ENCODE data around the gene PLEKHM1. TPM values are rescaled to one million over a fixed set of nuclear protein-coding genes. Genes with fewer than 3 reads are reported as not detected.

PLEKHM1 gene
- total and polyA plus RNA-seq, 2 of the 13 experiments (the other 11 are each of a cell fraction or from before 2014, with no cell fraction given), result 7.6 to 13.5 TPM

DNA sequence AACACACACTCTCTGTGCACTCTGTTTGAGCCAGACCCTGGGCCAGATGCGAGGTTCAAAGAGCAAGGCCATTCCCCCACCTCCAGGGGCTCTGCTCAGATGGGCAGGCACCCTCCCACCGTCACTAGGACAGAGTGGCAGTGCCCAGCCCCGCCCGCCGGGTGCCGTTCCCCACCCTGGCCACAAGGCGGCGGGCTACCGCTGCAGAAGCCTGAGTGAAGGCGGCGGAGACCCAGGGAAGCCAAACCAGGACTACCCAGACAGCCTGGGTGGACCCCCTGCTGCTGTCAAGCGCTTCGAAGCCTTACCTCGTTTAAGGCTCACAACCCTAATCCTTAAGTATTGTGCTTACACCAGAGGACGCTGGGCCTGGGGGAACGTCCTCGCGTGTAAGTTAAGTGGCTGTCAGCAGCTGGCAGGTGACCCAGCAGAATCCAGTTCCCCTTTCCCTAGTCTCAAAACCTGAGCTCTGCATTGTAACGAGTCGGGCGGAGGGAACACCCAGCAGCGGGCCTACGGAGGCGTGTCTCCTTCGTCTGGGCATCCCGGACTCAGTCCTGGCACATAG is 62.4 kb downstream of the PLEKHM1 start (continued):
- no peak for TF ChIP-seq ZZZ3 (CRISPR knock-in tag; IDR thresholded peaks at IDR 0.05; ENCODE audit: borderline replicate concordance)
- TF ChIP-seq POLR2AphosphoS5 (IDR thresholded peaks at IDR 0.05; ENCODE audit: low read depth, low read length), result no peak
- no peak for TF ChIP-seq SNRNP70 (IDR thresholded peaks at IDR 0.05; ENCODE audit: low read depth, low read length)
- no peak for TF ChIP-seq SIN3B (IDR thresholded peaks at IDR 0.05; ENCODE audit: low read length)
- TF ChIP-seq, protein P1, sequence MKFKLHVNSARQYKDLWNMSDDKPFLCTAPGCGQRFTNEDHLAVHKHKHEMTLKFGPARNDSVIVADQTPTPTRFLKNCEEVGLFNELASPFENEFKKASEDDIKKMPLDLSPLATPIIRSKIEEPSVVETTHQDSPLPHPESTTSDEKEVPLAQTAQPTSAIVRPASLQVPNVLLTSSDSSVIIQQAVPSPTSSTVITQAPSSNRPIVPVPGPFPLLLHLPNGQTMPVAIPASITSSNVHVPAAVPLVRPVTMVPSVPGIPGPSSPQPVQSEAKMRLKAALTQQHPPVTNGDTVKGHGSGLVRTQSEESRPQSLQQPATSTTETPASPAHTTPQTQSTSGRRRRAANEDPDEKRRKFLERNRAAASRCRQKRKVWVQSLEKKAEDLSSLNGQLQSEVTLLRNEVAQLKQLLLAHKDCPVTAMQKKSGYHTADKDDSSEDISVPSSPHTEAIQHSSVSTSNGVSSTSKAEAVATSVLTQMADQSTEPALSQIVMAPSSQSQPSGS (CRISPR knock-in tag; IDR thresholded peaks at IDR 0.05), result 0 out of 2 replicates have a peak, but pooled peaks have one; percentile 26
- peak; percentile 30; the same call in 1 of the 2 replicates for TF ChIP-seq ZSCAN31 (CRISPR knock-in tag; IDR thresholded peaks at IDR 0.05; ENCODE audit: low read depth)
- peak; percentile 75 for TF ChIP-seq ZBTB33 (CRISPR knock-in tag; IDR thresholded peaks at IDR 0.05)
- no peak for TF ChIP-seq PTBP1 (IDR thresholded peaks at IDR 0.05; ENCODE audit: low read depth, low read length, poor library complexity, severe bottlenecking)
- peak; percentile 28; the same call in 1 of the 2 replicates for TF ChIP-seq PHF8 (CRISPR knock-in tag; IDR thresholded peaks at IDR 0.05)
- TF ChIP-seq ZNF678 (CRISPR knock-in tag; IDR thresholded peaks at IDR 0.05), result no peak
- TF ChIP-seq, protein P2, sequence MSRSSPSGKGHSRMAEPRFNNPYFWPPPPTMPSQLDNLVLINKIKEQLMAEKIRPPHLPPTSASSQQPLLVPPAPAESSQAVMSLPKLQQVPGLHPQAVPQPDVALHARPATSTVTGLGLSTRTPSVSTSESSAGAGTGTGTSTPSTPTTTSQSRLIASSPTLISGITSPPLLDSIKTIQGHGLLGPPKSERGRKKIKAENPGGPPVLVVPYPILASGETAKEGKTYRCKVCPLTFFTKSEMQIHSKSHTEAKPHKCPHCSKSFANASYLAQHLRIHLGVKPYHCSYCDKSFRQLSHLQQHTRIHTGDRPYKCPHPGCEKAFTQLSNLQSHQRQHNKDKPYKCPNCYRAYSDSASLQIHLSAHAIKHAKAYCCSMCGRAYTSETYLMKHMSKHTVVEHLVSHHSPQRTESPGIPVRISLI (CRISPR knock-in tag; IDR thresholded peaks at IDR 0.05; ENCODE audit: borderline replicate concordance), result no peak
- TF ChIP-seq ZNF12 (CRISPR knock-in tag; IDR thresholded peaks at IDR 0.05), result no peak
- TF ChIP-seq POGZ (CRISPR knock-in tag; IDR thresholded peaks at IDR 0.05), result peak; percentile 56; the same call in 1 of the 2 replicates
- TF ChIP-seq RBM39 (IDR thresholded peaks at IDR 0.05; ENCODE audit: low read depth, low read length, poor library complexity, severe bottlenecking), result no peak
- no peak for TF ChIP-seq EHMT2 (IDR thresholded peaks at IDR 0.05; ENCODE audit: borderline replicate concordance, low read depth, low read length)
- 0 out of 2 replicates have a peak, but pooled peaks have one; percentile 53 for TF ChIP-seq ZMYM2 (CRISPR knock-in tag; IDR thresholded peaks at IDR 0.05)
- TF ChIP-seq, protein P3, sequence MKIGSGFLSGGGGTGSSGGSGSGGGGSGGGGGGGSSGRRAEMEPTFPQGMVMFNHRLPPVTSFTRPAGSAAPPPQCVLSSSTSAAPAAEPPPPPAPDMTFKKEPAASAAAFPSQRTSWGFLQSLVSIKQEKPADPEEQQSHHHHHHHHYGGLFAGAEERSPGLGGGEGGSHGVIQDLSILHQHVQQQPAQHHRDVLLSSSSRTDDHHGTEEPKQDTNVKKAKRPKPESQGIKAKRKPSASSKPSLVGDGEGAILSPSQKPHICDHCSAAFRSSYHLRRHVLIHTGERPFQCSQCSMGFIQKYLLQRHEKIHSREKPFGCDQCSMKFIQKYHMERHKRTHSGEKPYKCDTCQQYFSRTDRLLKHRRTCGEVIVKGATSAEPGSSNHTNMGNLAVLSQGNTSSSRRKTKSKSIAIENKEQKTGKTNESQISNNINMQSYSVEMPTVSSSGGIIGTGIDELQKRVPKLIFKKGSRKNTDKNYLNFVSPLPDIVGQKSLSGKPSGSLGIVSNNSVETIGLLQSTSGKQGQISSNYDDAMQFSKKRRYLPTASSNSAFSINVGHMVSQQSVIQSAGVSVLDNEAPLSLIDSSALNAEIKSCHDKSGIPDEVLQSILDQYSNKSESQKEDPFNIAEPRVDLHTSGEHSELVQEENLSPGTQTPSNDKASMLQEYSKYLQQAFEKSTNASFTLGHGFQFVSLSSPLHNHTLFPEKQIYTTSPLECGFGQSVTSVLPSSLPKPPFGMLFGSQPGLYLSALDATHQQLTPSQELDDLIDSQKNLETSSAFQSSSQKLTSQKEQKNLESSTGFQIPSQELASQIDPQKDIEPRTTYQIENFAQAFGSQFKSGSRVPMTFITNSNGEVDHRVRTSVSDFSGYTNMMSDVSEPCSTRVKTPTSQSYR (CRISPR knock-in tag; IDR thresholded peaks at IDR 0.05; ENCODE audit: borderline replicate concordance), result peak; percentile 24; the same call in 1 of the 2 replicates
- TF ChIP-seq PRDM4 (CRISPR knock-in tag; IDR thresholded peaks at IDR 0.05; ENCODE audit: borderline replicate concordance), result no peak
- no peak for TF ChIP-seq KDM5A (IDR thresholded peaks at IDR 0.05; ENCODE audit: borderline replicate concordance, low read length)
- TF ChIP-seq ZNF878 (CRISPR knock-in tag; IDR thresholded peaks at IDR 0.05), result no peak
